ENCODE measurements around the gene ZNF775. TPM values are rescaled to one million over a fixed set of nuclear protein-coding genes. Genes with fewer than 3 reads are reported as not detected.

Gene ZNF775
- total RNA-seq, 1 donor from 2014 or later = 1.6 TPM

GRCh38 chr7:150345012-150345411 lies 34.1 kb upstream of the ZNF775 start:
- no peak for DNase-seq (ENCODE audit: low spot score)

- no peak for DNase-seq (ENCODE audit: low spot score)
Observed at GRCh38 chr7:150346922-150347321, 32.2 kb upstream of the ZNF775 start.

GRCh38 chr7:150351587-150352194 lies 27.4 kb upstream of the ZNF775 start:
- no peak for DNase-seq (ENCODE audit: low spot score)

GRCh38 chr7:150355666-150356059 lies 23.5 kb upstream of the ZNF775 start:
- no peak for DNase-seq (ENCODE audit: low spot score)

GRCh38 chr7:150356265-150356897 lies 22.7 kb upstream of the ZNF775 start:
- DNase-seq (ENCODE audit: low spot score) = no peak

GRCh38 chr7:150357270-150357669 lies 21.9 kb upstream of the ZNF775 start:
- DNase-seq (ENCODE audit: low spot score) = no peak

- DNase-seq (ENCODE audit: low spot score) = no peak
Observed at GRCh38 chr7:150357771-150358427, 21.2 kb upstream of the ZNF775 start.

GRCh38 chr7:150358433-150358832 lies 20.7 kb upstream of the ZNF775 start:
- DNase-seq (ENCODE audit: low spot score) = no peak

- no peak for DNase-seq (ENCODE audit: low spot score)
Observed at GRCh38 chr7:150358988-150359621, 20.0 kb upstream of the ZNF775 start.

GRCh38 chr7:150359622-150360362 lies 19.3 kb upstream of the ZNF775 start:
- no peak for DNase-seq (ENCODE audit: low spot score)

GRCh38 chr7:150360363-150361058 lies 18.6 kb upstream of the ZNF775 start:
- no peak for DNase-seq (ENCODE audit: low spot score)

GRCh38 chr7:150361402-150361801 lies 17.7 kb upstream of the ZNF775 start:
- DNase-seq (ENCODE audit: low spot score) = peak; percentile 72

- peak; percentile 68 for DNase-seq (ENCODE audit: low spot score)
Observed at GRCh38 chr7:150361807-150362621, 17.1 kb upstream of the ZNF775 start.

- DNase-seq (ENCODE audit: low spot score) = no peak
Observed at GRCh38 chr7:150363370-150363769, 15.8 kb upstream of the ZNF775 start.

- DNase-seq (ENCODE audit: low spot score) = no peak
Observed at GRCh38 chr7:150363872-150364271, 15.3 kb upstream of the ZNF775 start.

GRCh38 chr7:150365194-150365593 lies 13.9 kb upstream of the ZNF775 start:
- no peak for DNase-seq (ENCODE audit: low spot score)

- no peak for DNase-seq (ENCODE audit: low spot score)
Observed at GRCh38 chr7:150365673-150366398, 13.3 kb upstream of the ZNF775 start.

- no peak for DNase-seq (ENCODE audit: low spot score)
Observed at GRCh38 chr7:150367677-150368095, 11.4 kb upstream of the ZNF775 start.

Measured in mesenteric fat pad (tissue), 1 donor.